Measurements from ENCODE around the gene ELOVL1. TPM values are rescaled to one million over a fixed set of nuclear protein-coding genes. Genes with fewer than 3 reads are reported as not detected.
A peak's percentile ranks its signal among the peaks of the same experiment; 100 is the strongest.

ELOVL1 gene
- total and polyA plus RNA-seq, 4 donors, result 12.8 to 50.3 (median 35.3) TPM

GRCh38 chr1:43368646-43369020 is 822 bp upstream of the ELOVL1 start:
- no peak for DNase-seq (ENCODE audit: low spot score)
- TF ChIP-seq, protein P1, sequence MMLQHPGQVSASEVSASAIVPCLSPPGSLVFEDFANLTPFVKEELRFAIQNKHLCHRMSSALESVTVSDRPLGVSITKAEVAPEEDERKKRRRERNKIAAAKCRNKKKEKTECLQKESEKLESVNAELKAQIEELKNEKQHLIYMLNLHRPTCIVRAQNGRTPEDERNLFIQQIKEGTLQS (IDR thresholded peaks at IDR 0.05), result no peak
- TF ChIP-seq, protein P2, sequence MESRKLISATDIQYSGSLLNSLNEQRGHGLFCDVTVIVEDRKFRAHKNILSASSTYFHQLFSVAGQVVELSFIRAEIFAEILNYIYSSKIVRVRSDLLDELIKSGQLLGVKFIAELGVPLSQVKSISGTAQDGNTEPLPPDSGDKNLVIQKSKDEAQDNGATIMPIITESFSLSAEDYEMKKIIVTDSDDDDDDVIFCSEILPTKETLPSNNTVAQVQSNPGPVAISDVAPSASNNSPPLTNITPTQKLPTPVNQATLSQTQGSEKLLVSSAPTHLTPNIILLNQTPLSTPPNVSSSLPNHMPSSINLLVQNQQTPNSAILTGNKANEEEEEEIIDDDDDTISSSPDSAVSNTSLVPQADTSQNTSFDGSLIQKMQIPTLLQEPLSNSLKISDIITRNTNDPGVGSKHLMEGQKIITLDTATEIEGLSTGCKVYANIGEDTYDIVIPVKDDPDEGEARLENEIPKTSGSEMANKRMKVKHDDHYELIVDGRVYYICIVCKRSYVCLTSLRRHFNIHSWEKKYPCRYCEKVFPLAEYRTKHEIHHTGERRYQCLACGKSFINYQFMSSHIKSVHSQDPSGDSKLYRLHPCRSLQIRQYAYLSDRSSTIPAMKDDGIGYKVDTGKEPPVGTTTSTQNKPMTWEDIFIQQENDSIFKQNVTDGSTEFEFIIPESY (IDR thresholded peaks at IDR 0.05), result no peak
- TF ChIP-seq FOXA1 (IDR thresholded peaks at IDR 0.05) (no peak), FOXA2 (IDR thresholded peaks at IDR 0.05) (no peak), HNF4G (IDR thresholded peaks at IDR 0.05) (no peak), GABPA (IDR thresholded peaks at IDR 0.05 in 1 of 2, conservative IDR thresholded peaks at IDR 0.05 in 1 of 2) (no peak), RXRA (IDR thresholded peaks at IDR 0.05) (no peak), TAF1 (conservative IDR thresholded peaks at IDR 0.05) (no peak), YY1 (IDR thresholded peaks at IDR 0.05) (no peak), MAX (IDR thresholded peaks at IDR 0.05) (no peak)
- TF ChIP-seq, protein P3, sequence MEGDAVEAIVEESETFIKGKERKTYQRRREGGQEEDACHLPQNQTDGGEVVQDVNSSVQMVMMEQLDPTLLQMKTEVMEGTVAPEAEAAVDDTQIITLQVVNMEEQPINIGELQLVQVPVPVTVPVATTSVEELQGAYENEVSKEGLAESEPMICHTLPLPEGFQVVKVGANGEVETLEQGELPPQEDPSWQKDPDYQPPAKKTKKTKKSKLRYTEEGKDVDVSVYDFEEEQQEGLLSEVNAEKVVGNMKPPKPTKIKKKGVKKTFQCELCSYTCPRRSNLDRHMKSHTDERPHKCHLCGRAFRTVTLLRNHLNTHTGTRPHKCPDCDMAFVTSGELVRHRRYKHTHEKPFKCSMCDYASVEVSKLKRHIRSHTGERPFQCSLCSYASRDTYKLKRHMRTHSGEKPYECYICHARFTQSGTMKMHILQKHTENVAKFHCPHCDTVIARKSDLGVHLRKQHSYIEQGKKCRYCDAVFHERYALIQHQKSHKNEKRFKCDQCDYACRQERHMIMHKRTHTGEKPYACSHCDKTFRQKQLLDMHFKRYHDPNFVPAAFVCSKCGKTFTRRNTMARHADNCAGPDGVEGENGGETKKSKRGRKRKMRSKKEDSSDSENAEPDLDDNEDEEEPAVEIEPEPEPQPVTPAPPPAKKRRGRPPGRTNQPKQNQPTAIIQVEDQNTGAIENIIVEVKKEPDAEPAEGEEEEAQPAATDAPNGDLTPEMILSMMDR (IDR thresholded peaks at IDR 0.05; ENCODE audit: low read depth, low read length, missing input control), result no peak
- Histone ChIP-seq H3K27me3 (ENCODE audit: control insufficient read depth in 4 of 4, insufficient read depth in 4 of 4, low read length in 3 of 4) (no peaks in the 10 kb centered on the region), H3K36me3 (ENCODE audit: control insufficient read depth in 4 of 4, insufficient read depth in 3 of 4, low read depth in 1 of 4, low read length in 3 of 4) (peaks cover 2 to 14% (median 14%) of the 10 kb centered on the region in 4 donors), H3K9me3 (ENCODE audit: control insufficient read depth in 4 of 4, low read length in 3 of 4) (no peaks in the 10 kb centered on the region), H3K4me1 (ENCODE audit: control insufficient read depth in 4 of 4, insufficient read depth in 4 of 4, low read length in 3 of 4) (peaks cover 11 to 27% (median 19%) of the 10 kb centered on the region in 4 donors), H3K27ac (ENCODE audit: low read depth in 1 of 2, low read length in 2 of 2) (peak overlapping the region; percentile 72 to 89), H3K9ac (ENCODE audit: low read depth in 1 of 2, low read length in 2 of 2) (peak overlapping the region; percentile 60 to 84), H3K4me3 (ENCODE audit: low read depth in 1 of 3, low read length in 3 of 3) (peak overlapping the region; percentile 49 to 71 (median 71))
- WGBS, result 37% methylated on average over 6 of the region's 6 CpGs

- WGBS, result 3% methylated on average over 48 of the region's 48 CpGs
- Histone ChIP-seq H3K9ac (ENCODE audit: low read depth in 1 of 2, low read length in 2 of 2) (peak overlapping the region; percentile 47 to 64), H3K4me1 (ENCODE audit: control insufficient read depth in 4 of 4, insufficient read depth in 4 of 4, low read length in 3 of 4) (peaks cover 7 to 22% (median 16%) of the 10 kb centered on the region in 4 donors)
Measured at GRCh38 chr1:43367026-43367903, 546 bp downstream of the ELOVL1 start.

More at GRCh38 chr1:43367026-43367903, 546 bp downstream of the ELOVL1 start:
- no peaks in the 10 kb centered on the region for H3K9me3 ChIP-seq (ENCODE audit: control insufficient read depth in 4 of 4, low read length in 3 of 4)
- H3K36me3 ChIP-seq (ENCODE audit: control insufficient read depth in 4 of 4, insufficient read depth in 3 of 4, low read depth in 1 of 4, low read length in 3 of 4), result peaks cover 2 to 24% (median 17%) of the 10 kb centered on the region in 4 donors
- TF ChIP-seq HNF4A (conservative IDR thresholded peaks at IDR 0.05), result no peak
- TF ChIP-seq, protein P4, sequence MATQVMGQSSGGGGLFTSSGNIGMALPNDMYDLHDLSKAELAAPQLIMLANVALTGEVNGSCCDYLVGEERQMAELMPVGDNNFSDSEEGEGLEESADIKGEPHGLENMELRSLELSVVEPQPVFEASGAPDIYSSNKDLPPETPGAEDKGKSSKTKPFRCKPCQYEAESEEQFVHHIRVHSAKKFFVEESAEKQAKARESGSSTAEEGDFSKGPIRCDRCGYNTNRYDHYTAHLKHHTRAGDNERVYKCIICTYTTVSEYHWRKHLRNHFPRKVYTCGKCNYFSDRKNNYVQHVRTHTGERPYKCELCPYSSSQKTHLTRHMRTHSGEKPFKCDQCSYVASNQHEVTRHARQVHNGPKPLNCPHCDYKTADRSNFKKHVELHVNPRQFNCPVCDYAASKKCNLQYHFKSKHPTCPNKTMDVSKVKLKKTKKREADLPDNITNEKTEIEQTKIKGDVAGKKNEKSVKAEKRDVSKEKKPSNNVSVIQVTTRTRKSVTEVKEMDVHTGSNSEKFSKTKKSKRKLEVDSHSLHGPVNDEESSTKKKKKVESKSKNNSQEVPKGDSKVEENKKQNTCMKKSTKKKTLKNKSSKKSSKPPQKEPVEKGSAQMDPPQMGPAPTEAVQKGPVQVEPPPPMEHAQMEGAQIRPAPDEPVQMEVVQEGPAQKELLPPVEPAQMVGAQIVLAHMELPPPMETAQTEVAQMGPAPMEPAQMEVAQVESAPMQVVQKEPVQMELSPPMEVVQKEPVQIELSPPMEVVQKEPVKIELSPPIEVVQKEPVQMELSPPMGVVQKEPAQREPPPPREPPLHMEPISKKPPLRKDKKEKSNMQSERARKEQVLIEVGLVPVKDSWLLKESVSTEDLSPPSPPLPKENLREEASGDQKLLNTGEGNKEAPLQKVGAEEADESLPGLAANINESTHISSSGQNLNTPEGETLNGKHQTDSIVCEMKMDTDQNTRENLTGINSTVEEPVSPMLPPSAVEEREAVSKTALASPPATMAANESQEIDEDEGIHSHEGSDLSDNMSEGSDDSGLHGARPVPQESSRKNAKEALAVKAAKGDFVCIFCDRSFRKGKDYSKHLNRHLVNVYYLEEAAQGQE (IDR thresholded peaks at IDR 0.05), result no peak
- TF ChIP-seq FOXA2 (IDR thresholded peaks at IDR 0.05), result no peak
- TF ChIP-seq, protein P2 (IDR thresholded peaks at IDR 0.05), result no peak
- no peak for TF ChIP-seq RXRA (IDR thresholded peaks at IDR 0.05)
- no peak for TF ChIP-seq GABPA (IDR thresholded peaks at IDR 0.05 in 1 of 2, conservative IDR thresholded peaks at IDR 0.05 in 1 of 2)
- TF ChIP-seq MAX (IDR thresholded peaks at IDR 0.05), result no peak
- TF ChIP-seq FOXA1 (IDR thresholded peaks at IDR 0.05), result no peak
- TF ChIP-seq YY1 (IDR thresholded peaks at IDR 0.05), result no peak
- no peak for TF ChIP-seq NR2F2 (IDR thresholded peaks at IDR 0.05)
- TF ChIP-seq, protein P1 (IDR thresholded peaks at IDR 0.05), result no peak
- no peak for TF ChIP-seq SP1 (IDR thresholded peaks at IDR 0.05)
- TF ChIP-seq RAD21 (IDR thresholded peaks at IDR 0.05), result no peak
- no peak for TF ChIP-seq JUND (IDR thresholded peaks at IDR 0.05)
- no peaks in the 10 kb centered on the region for H3K27me3 ChIP-seq (ENCODE audit: control insufficient read depth in 4 of 4, insufficient read depth in 4 of 4, low read length in 3 of 4)
- H3K27ac ChIP-seq (ENCODE audit: low read depth in 1 of 2, low read length in 2 of 2), result peak overlapping the region; percentile 86 to 89
- peak; percentile 81 for DNase-seq (ENCODE audit: low spot score)
- H3K4me3 ChIP-seq (ENCODE audit: low read depth in 1 of 3, low read length in 3 of 3), result peak overlapping the region; percentile 52 to 73 (median 71)
